Activated B cell treated with CpG ODN at 0.5 μM for 24 hours (primary cell): Measurements from ENCODE around the gene DEPDC5. TPM values are rescaled to one million over a fixed set of nuclear protein-coding genes. Genes with fewer than 3 reads are reported as not detected.
"Not testable (repeated sequence)": the region's sequence is repeated elsewhere in the genome, so short reads cannot be mapped to it uniquely, and the experiment has no call there.

Experiments
- ATAC-seq: fragments of 200-7000 bp; cut with Tn5 transposase; one replicate; pipeline ENCODE4 v1.10.0; 2021; ENCODE audit warnings: low read depth, mild to moderate bottlenecking, moderate library complexity
- CTCF ChIA-PET: fragments of 350-600 bp; sonication (Branson Sonifier 250); formaldehyde crosslinking; loops from one replicate; lab custom pipeline; 2021; ENCODE audit warnings: antibody characterized with exemption; lab: Charles Lee
- POLR2A ChIA-PET: fragments of 350-600 bp; sonication (Branson Sonifier 250); formaldehyde crosslinking; loops from one replicate; lab custom pipeline; 2021; ENCODE audit warnings: antibody characterized with exemption; lab: Charles Lee
- DNase-seq: peaks from one replicate; pipeline ENCODE4 v3.0.0; 2022
- H3K27ac Mint-ChIP-seq: one replicate; pipeline ENCODE4 v1.8.0; 2020; ENCODE audit warnings: mixed read lengths
- H3K27me3 Mint-ChIP-seq: one replicate; pipeline ENCODE4 v1.8.0; 2021; ENCODE audit warnings: mixed read lengths
- H3K36me3 Mint-ChIP-seq: one replicate; pipeline ENCODE4 v1.8.0; 2021; ENCODE audit warnings: low read depth, mixed read lengths
- H3K4me1 Mint-ChIP-seq: one replicate; pipeline ENCODE4 v1.8.0; 2021; ENCODE audit warnings: mixed read lengths
- H3K4me3 Mint-ChIP-seq: one replicate; pipeline ENCODE4 v1.8.0; 2020; ENCODE audit warnings: mild to moderate bottlenecking, mixed read lengths
- H3K9me3 Mint-ChIP-seq: one replicate; pipeline ENCODE4 v1.8.0; 2020; ENCODE audit warnings: mixed read lengths
- CTCF ChIP-seq: fragments of 200-600 bp; IDR thresholded peaks from one replicate; pipeline ENCODE4 v1.8.0; 2022; ENCODE audit warnings: antibody characterized with exemption, mild to moderate bottlenecking
- intact Hi-C: fragments of 100-400 bp; cut with micrococcal nuclease; formaldehyde crosslinking; loops from one replicate; pipeline ENCODE4 v1.15.1; 2024
- total RNA-seq: library from RNA; stranded (reverse); gene quantifications from 2 replicates; pipeline ENCODE4 v1.2.3, GENCODE V29; 2022

Gene DEPDC5
- 68.4 and 79.1 TPM in 2 replicates for total RNA-seq

GRCh38 chr22:31753634-31754501 lies at the start of gene DEPDC5:
DEPDC5 (plus strand) TSS chr22:31754019; CDS start chr22:31754922, 903 bp downstream.
- peak within 1 kb of the TSS; percentile 94 for H3K4me3 Mint-ChIP-seq
- ATAC-seq (peak; percentile 73), DNase-seq (peak; percentile 99)
- peak within 1 kb of the TSS; percentile 100 for H3K27ac Mint-ChIP-seq
- H3K27me3 Mint-ChIP-seq: no peaks in the 10 kb centered on the region
- no peaks in the 10 kb centered on the region for H3K9me3 Mint-ChIP-seq
- no peak for TF ChIP-seq CTCF
- POLR2A ChIA-PET: interaction anchor here (0.6 to 2.7 kb wide), 20 partner anchors 14 to 720 kb away, joined by 3 to 16 read pairs (median 4); partner anchors contain the start of genes FBXO7, PATZ1, PIK3IP1 and PISD
- CTCF ChIA-PET: interaction anchor here (1.3 kb wide), 1 partner anchor 88 kb away, joined by 5 read pairs; no protein-coding TSS in a partner anchor
- peaks cover 23% of the 10 kb centered on the region for H3K36me3 Mint-ChIP-seq
- intact Hi-C loops: loop anchor here (1.0 to 10.0 kb wide), 6 partner anchors 37 to 787 kb away; partner anchors contain the start of genes FBXO7, MORC2, RTCB and TUG1
- peaks cover 45% of the 10 kb centered on the region for H3K4me1 Mint-ChIP-seq

GRCh38 chr22:31707519-31707918 lies 46.3 kb upstream of the DEPDC5 start:
- no peak for TF ChIP-seq CTCF
- H3K27me3 Mint-ChIP-seq: no peaks in the 10 kb centered on the region
- no peak for DNase-seq
- H3K36me3 Mint-ChIP-seq: peaks cover 48% of the 10 kb centered on the region
- CTCF ChIA-PET: no interaction called here
- no peaks in the 10 kb centered on the region for H3K9me3 Mint-ChIP-seq
- H3K4me1 Mint-ChIP-seq: no peaks in the 10 kb centered on the region
- intact Hi-C loops: no loop called here
- no peak overlapping the region for H3K4me3 Mint-ChIP-seq
- POLR2A ChIA-PET: interaction anchor here (0.7 kb wide), 1 partner anchor 16 kb away, joined by 3 read pairs; no protein-coding TSS in a partner anchor
- no peak for ATAC-seq
- no peak overlapping the region for H3K27ac Mint-ChIP-seq

GRCh38 chr22:31711226-31711625 lies 42.6 kb upstream of the DEPDC5 start:
- H3K4me1 Mint-ChIP-seq, CTCF ChIA-PET, H3K9me3 Mint-ChIP-seq, intact Hi-C loops, POLR2A ChIA-PET, H3K4me3 Mint-ChIP-seq, H3K27ac Mint-ChIP-seq, ATAC-seq, DNase-seq, H3K27me3 Mint-ChIP-seq: not testable (repeated sequence)
- peaks cover 58% of the 10 kb centered on the region for H3K36me3 Mint-ChIP-seq

- no peak for TF ChIP-seq CTCF
- peaks cover 71% of the 10 kb centered on the region for H3K36me3 Mint-ChIP-seq
- H3K27ac Mint-ChIP-seq: no peak overlapping the region
- no peak overlapping the region for H3K4me3 Mint-ChIP-seq
- no peak for DNase-seq
- POLR2A ChIA-PET: no interaction called here
- no peaks in the 10 kb centered on the region for H3K9me3 Mint-ChIP-seq
- CTCF ChIA-PET: no interaction called here
- intact Hi-C loops: no loop called here
- H3K4me1 Mint-ChIP-seq: no peaks in the 10 kb centered on the region
- no peak for ATAC-seq
- H3K27me3 Mint-ChIP-seq: no peaks in the 10 kb centered on the region
These were observed 38.6 kb upstream of the DEPDC5 start for GRCh38 chr22:31715147-31715778.

GRCh38 chr22:31719850-31720471 lies 33.9 kb upstream of the DEPDC5 start:
- intact Hi-C loops: no loop called here
- DNase-seq (no peak), ATAC-seq (no peak)
- ChIA-PET CTCF (no interaction called here), POLR2A (no interaction called here)
- peaks cover 74% of the 10 kb centered on the region for H3K36me3 Mint-ChIP-seq
- H3K27me3 Mint-ChIP-seq: no peaks in the 10 kb centered on the region
- no peak overlapping the region for H3K4me3 Mint-ChIP-seq
- no peaks in the 10 kb centered on the region for H3K4me1 Mint-ChIP-seq
- no peak overlapping the region for H3K27ac Mint-ChIP-seq
- no peaks in the 10 kb centered on the region for H3K9me3 Mint-ChIP-seq
- no peak for TF ChIP-seq CTCF
